DND-41 (cell line): Measurements from ENCODE around the gene FKRP.

ENCODE experiments used
- ATAC-seq: fragments of 200-7000 bp; cut with Tn5 transposase; 3 replicates; pipeline ENCODE4 v1.9.1; 2021; ENCODE audit warnings: low read depth; ENCODE audit not compliant: insufficient read depth
- DNase-seq: peaks from one replicate; pipeline ENCODE4 v3.0.0-alpha.2; 2020
- H2AFZ ChIP-seq: 2 replicates; pipeline ENCODE4 v1.6.0; 2012; ENCODE audit warnings: low read depth, low read length
- H3K27ac ChIP-seq: 2 replicates; pipeline ENCODE4 v1.5.1; 2012; ENCODE audit warnings: low read length, inconsistent platforms
- H3K27me3 ChIP-seq: fragments of 200-600 bp; sonication (generic); 2 replicates; pipeline ENCODE4 v1.6.0; 2012; ENCODE audit warnings: low read length, mild to moderate bottlenecking, inconsistent platforms; ENCODE audit not compliant: insufficient read depth, poor library complexity
- H3K36me3 ChIP-seq: 2 replicates; pipeline ENCODE4 v1.5.1; 2012; ENCODE audit warnings: low read length, inconsistent platforms; ENCODE audit not compliant: insufficient read depth
- H3K4me1 ChIP-seq: 2 replicates; pipeline ENCODE4 v1.5.1; 2012; ENCODE audit warnings: mild to moderate bottlenecking, low read length; ENCODE audit not compliant: insufficient read depth
- H3K4me2 ChIP-seq: 2 replicates; pipeline ENCODE4 v1.6.0; 2012; ENCODE audit warnings: mild to moderate bottlenecking, moderate library complexity, low read length, inconsistent platforms; ENCODE audit not compliant: insufficient read depth
- H3K4me3 ChIP-seq, 2 experiments: fragments of 200-600 bp in 1 of 2; shearing (Covaris generic) in 1 of 2; 2 replicates each; pipeline ENCODE4 v1.5.1; 2012 to 2016; ENCODE audit warnings: inconsistent platforms in 2 of 2, low read length in 2 of 2, mild to moderate bottlenecking in 2 of 2, low read depth in 1 of 2, moderate library complexity in 1 of 2
- H3K79me2 ChIP-seq: 2 replicates; pipeline ENCODE4 v1.6.0; 2012; ENCODE audit warnings: low read length, inconsistent platforms; ENCODE audit not compliant: insufficient read depth
- H3K9ac ChIP-seq: 2 replicates; pipeline ENCODE4 v1.6.0; 2012; ENCODE audit warnings: low read depth, mild to moderate bottlenecking, inconsistent platforms, low read length, moderate library complexity
- H3K9me3 ChIP-seq: 2 replicates; pipeline ENCODE4 v1.5.1; 2012; ENCODE audit warnings: low read length, moderate library complexity, mild to moderate bottlenecking, inconsistent platforms; ENCODE audit not compliant: insufficient read depth, severe bottlenecking
- H4K20me1 ChIP-seq: 2 replicates; pipeline ENCODE4 v1.6.0; 2012; ENCODE audit warnings: low read length; ENCODE audit not compliant: insufficient read depth
- CTCF ChIP-seq: IDR thresholded peaks from 2 replicates; pipeline ENCODE4 v1.5.1; 2012; ENCODE audit warnings: borderline replicate concordance, low read length, moderate library complexity, mild to moderate bottlenecking; ENCODE audit not compliant: poor library complexity, severe bottlenecking; ENCODE audit errors: extremely low read depth
- EZH2 ChIP-seq: IDR thresholded peaks from 3 replicates; pipeline ENCODE4 v1.6.1; 2012; ENCODE audit warnings: borderline replicate concordance, low read depth, mild to moderate bottlenecking, moderate library complexity, low read length, inconsistent platforms; ENCODE audit not compliant: severe bottlenecking

The FKRP gene

GRCh38 chr19:46748325-46749109, 2.7 kb downstream of the FKRP start:
- Histone ChIP-seq H3K27ac (no peak overlapping the region), H3K36me3 (peaks cover 19% of the 10 kb centered on the region), H2AFZ (no peak overlapping the region), H3K4me1 (peaks cover 24% of the 10 kb centered on the region), H3K4me2 (no peak overlapping the region), H3K27me3 (no peaks in the 10 kb centered on the region), H4K20me1 (peaks cover 21% of the 10 kb centered on the region), H3K9me3 (no peaks in the 10 kb centered on the region), H3K9ac (no peak overlapping the region), H3K4me3 (no peak overlapping the region), H3K79me2 (peaks cover 38% of the 10 kb centered on the region)
- ATAC-seq (peak; percentile 46), DNase-seq (peak; percentile 78)
- TF ChIP-seq EZH2, result no peak
- TF ChIP-seq CTCF, result peak; percentile 84

- peaks cover 31% of the 10 kb centered on the region for H3K36me3 ChIP-seq
- H3K79me2 ChIP-seq, result no peaks in the 10 kb centered on the region
- H2AFZ ChIP-seq, result no peak overlapping the region
- peak; percentile 83 for ATAC-seq
- TF ChIP-seq CTCF (peak; percentile 87), EZH2 (no peak)
- no peaks in the 10 kb centered on the region for H3K27me3 ChIP-seq
- H3K4me3 ChIP-seq, result no peak overlapping the region
- H3K9me3 ChIP-seq, result no peaks in the 10 kb centered on the region
- H3K4me1 ChIP-seq, result no peaks in the 10 kb centered on the region
- no peak overlapping the region for H3K4me2 ChIP-seq
- peak; percentile 84 for DNase-seq
- peaks cover 13% of the 10 kb centered on the region; the same call in 1 of the 2 replicates for H4K20me1 ChIP-seq
- no peak overlapping the region for H3K9ac ChIP-seq
- no peak overlapping the region for H3K27ac ChIP-seq
These were observed 7.7 kb downstream of the FKRP start for GRCh38 chr19:46753420-46754155.

- H3K27me3 ChIP-seq, result no peaks in the 10 kb centered on the region
- H2AFZ ChIP-seq, result no peak overlapping the region
- no peaks in the 10 kb centered on the region for H3K9me3 ChIP-seq
- no peak overlapping the region for H3K9ac ChIP-seq
- H3K4me2 ChIP-seq, result no peak overlapping the region
- H3K79me2 ChIP-seq, result no peaks in the 10 kb centered on the region
- TF ChIP-seq CTCF, result no peak
- no peak for TF ChIP-seq EZH2
- DNase-seq, result no peak
- no peaks in the 10 kb centered on the region for H3K4me1 ChIP-seq
- ATAC-seq, result no peak
- H3K4me3 ChIP-seq, result no peak overlapping the region
- H3K27ac ChIP-seq, result no peak overlapping the region
- H3K36me3 ChIP-seq, result peaks cover 25% of the 10 kb centered on the region
- peaks cover 13% of the 10 kb centered on the region; the same call in 1 of the 2 replicates for H4K20me1 ChIP-seq
These were observed 9.4 kb downstream of the FKRP start for GRCh38 chr19:46755077-46755852.
